ENCODE results near the gene SPAAR. TPM values are rescaled to one million over a fixed set of nuclear protein-coding genes. Genes with fewer than 3 reads are reported as not detected.

SPAAR gene
- total RNA-seq, 1 donor from 2014 or later, result not detected

DNA sequence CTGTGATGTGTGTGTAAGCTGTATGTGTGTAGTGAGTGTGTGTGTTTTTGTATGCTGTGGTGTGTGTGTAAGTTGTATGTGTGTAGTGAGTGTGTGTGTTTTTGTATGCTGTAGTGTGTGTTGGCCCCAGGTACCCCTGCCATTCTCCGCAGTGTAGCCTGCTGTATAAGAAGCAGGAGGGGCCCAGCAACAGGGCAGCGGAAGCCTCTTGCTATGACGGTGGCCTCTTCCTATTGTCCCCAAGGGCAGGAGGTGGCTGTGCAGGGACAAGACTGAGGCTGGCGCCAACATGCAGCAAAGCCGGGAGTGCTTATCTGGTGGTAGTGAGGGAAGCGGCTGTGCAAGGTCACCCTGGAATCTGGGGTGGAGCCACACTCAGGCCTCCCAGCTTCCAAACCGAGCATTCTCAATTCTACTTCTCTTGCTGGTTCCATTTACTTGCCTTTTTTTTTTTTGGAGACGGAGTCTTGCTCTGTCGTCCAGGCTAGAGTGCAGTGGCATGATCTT, 5.1 kb downstream of the SPAAR start:
- no peak overlapping the region for H3K27ac Mint-ChIP-seq
- H3K27me3 Mint-ChIP-seq, result no peaks in the 10 kb centered on the region
- H3K4me1 Mint-ChIP-seq (ENCODE audit: unreplicated experiment), result peaks cover 6% of the 10 kb centered on the region
- no peaks in the 10 kb centered on the region for H3K36me3 Mint-ChIP-seq
- TF ChIP-seq, protein P1, sequence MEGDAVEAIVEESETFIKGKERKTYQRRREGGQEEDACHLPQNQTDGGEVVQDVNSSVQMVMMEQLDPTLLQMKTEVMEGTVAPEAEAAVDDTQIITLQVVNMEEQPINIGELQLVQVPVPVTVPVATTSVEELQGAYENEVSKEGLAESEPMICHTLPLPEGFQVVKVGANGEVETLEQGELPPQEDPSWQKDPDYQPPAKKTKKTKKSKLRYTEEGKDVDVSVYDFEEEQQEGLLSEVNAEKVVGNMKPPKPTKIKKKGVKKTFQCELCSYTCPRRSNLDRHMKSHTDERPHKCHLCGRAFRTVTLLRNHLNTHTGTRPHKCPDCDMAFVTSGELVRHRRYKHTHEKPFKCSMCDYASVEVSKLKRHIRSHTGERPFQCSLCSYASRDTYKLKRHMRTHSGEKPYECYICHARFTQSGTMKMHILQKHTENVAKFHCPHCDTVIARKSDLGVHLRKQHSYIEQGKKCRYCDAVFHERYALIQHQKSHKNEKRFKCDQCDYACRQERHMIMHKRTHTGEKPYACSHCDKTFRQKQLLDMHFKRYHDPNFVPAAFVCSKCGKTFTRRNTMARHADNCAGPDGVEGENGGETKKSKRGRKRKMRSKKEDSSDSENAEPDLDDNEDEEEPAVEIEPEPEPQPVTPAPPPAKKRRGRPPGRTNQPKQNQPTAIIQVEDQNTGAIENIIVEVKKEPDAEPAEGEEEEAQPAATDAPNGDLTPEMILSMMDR (conservative IDR thresholded peaks at IDR 0.05), result no peak
- DNase-seq (ENCODE audit: extremely low spot score, unreplicated experiment), result no peak
- H3K9me3 Mint-ChIP-seq, result no peaks in the 10 kb centered on the region
- no peak overlapping the region for H3K4me3 Mint-ChIP-seq

DNA sequence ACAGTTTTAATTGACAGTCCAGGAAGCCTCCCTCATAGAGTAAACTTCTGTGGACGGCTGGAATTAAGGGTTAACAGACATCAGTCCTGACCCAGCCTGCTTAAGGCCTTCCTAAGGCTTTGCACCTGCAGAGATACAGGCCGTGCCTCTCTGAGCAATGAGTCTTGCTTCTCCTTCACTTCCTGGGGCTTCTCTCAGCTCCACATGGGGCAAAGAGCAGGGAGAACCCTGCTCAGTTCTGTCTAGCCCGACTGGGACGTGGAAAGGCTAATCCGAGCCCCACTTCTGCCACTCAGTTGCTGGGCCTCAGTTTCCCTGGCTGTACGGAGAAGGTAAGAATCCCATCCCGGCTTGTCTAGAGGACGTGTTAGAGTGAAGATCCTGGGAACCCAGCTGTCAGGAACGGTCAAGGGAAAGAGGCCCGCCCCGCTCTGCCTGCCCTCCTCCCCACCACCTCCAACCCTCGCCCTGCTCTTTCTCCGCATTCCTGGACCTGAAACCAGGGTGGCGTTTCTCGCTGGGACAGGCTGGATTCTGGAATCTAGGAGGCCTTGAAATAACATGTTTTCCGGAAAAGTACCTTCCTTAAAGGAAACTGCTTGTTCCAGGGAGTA, 6.5 kb downstream of the SPAAR start:
- Mint-ChIP-seq H3K27ac (no peak overlapping the region), H3K36me3 (no peaks in the 10 kb centered on the region), H3K27me3 (no peaks in the 10 kb centered on the region), H3K4me1 (ENCODE audit: unreplicated experiment) (peaks cover 4% of the 10 kb centered on the region), H3K9me3 (no peaks in the 10 kb centered on the region), H3K4me3 (no peak overlapping the region)
- TF ChIP-seq, protein P1 (conservative IDR thresholded peaks at IDR 0.05), result no peak
- no peak for DNase-seq (ENCODE audit: extremely low spot score, unreplicated experiment)

DNA sequence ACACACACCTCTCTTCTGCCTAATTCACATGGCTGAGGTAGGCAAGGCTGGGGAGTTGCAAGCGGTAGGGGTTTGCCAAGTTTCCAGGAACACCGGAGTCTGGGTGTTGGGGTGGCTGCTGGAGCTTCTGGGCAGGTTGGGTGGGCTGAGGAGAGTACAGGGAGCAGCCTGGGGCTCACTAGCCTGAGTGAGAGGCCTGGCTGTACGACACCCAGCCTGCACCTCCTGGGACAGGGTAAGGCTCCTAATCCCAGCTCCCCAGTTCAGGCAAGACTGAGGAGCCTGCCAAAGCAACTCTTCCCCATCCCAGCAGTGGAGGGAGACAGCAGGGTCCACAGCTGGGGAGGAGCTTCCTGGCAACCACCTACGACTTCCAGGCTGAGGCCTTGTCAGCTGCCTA, 8.0 kb downstream of the SPAAR start:
- no peak overlapping the region for H3K4me3 Mint-ChIP-seq
- H3K27ac Mint-ChIP-seq, result no peak overlapping the region
- H3K36me3 Mint-ChIP-seq, result no peaks in the 10 kb centered on the region
- H3K9me3 Mint-ChIP-seq, result no peaks in the 10 kb centered on the region
- no peaks in the 10 kb centered on the region for H3K27me3 Mint-ChIP-seq
- H3K4me1 Mint-ChIP-seq (ENCODE audit: unreplicated experiment), result no peaks in the 10 kb centered on the region
- no peak for DNase-seq (ENCODE audit: extremely low spot score, unreplicated experiment)
- TF ChIP-seq, protein P1 (conservative IDR thresholded peaks at IDR 0.05), result no peak

DNA sequence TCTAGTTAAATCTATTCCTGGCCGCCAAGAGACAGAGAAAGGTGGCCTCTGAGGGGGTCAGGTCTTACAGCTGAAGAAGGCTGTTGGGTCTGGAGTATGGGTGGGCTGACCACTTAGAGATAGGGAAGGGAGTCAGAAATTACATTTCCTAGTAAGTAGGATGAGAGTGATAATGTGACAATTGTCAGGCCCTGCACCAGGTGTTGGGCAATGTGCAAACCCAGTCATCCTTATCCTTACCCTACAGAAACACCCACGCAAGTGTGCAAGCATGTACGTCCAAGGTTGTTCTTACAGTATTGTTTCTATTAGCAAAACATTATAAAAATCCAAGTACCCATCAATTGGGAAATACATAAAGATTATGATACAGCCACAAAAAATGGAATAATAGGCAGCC, 9.5 kb downstream of the SPAAR start:
- TF ChIP-seq, protein P1 (conservative IDR thresholded peaks at IDR 0.05), result no peak
- H3K36me3 Mint-ChIP-seq, result no peaks in the 10 kb centered on the region
- no peaks in the 10 kb centered on the region for H3K27me3 Mint-ChIP-seq
- no peaks in the 10 kb centered on the region for H3K9me3 Mint-ChIP-seq
- no peaks in the 10 kb centered on the region for H3K4me1 Mint-ChIP-seq (ENCODE audit: unreplicated experiment)
- DNase-seq (ENCODE audit: extremely low spot score, unreplicated experiment), result no peak
- no peak overlapping the region for H3K4me3 Mint-ChIP-seq
- no peak overlapping the region for H3K27ac Mint-ChIP-seq

DNA sequence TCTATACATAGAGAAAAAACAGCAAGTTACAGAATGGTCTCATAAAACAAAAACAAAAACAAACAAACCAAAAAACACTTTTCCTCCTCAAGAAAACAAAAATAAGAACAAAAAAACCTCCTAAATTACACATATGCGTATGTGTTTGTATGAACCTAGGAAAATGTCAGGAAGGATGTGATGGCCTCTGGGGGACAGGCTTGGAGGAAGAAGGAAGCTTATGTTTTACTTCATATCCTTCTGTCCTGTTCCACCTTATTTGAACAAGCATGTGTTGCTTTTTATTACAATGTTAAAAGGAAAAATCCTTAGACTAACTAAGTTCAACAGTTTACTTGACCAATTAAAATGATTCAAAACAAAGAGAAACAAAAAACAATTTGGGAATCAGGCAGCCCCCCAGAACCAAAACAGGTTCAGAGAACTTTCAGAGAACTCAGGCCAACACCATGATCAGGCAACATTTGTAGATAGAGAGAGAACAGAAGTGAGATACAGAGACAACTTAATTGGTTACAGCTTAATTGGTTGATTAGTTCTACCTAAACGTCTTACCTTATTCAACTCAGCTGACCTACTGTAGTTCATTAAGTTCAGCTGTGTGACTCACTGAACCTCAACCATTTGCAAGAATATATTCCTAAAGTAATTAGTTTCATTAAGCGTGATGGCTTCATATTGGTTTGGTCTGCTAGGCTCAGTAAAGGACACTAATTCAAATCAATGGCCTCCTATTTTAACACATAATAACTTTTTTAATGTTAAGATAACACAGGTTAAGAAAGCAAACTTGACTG, 10.1 kb downstream of the SPAAR start:
- Mint-ChIP-seq H3K9me3 (no peaks in the 10 kb centered on the region), H3K4me3 (no peak overlapping the region), H3K27me3 (no peaks in the 10 kb centered on the region), H3K4me1 (ENCODE audit: unreplicated experiment) (peaks cover 3% of the 10 kb centered on the region), H3K27ac (no peak overlapping the region), H3K36me3 (no peaks in the 10 kb centered on the region)
- no peak for DNase-seq (ENCODE audit: extremely low spot score, unreplicated experiment)
- TF ChIP-seq, protein P1 (conservative IDR thresholded peaks at IDR 0.05), result no peak
